Epithelial cell of esophagus (primary cell): Measurements from ENCODE around the gene THPO.
"Not testable (repeated sequence)": the region's sequence is repeated elsewhere in the genome, so short reads cannot be mapped to it uniquely, and the experiment has no call there.

Experiments used
- DNase-seq: peaks from one replicate; pipeline ENCODE4 v3.0.0; 2010; ENCODE audit warnings: low read depth
- H3K4me3 ChIP-seq: 2 replicates; pipeline ENCODE4 v1.5.1; 2011; ENCODE audit warnings: mild to moderate bottlenecking, low read length, control low read depth
- CTCF ChIP-seq: IDR thresholded peaks from 2 replicates; pipeline ENCODE4 v1.5.1; 2011; ENCODE audit warnings: low read depth, mild to moderate bottlenecking, low read length, control low read depth, inconsistent platforms; ENCODE audit not compliant: insufficient read depth; ENCODE audit errors: missing control alignments

THPO gene

GRCh38 chr3:184341925-184342324 is 36.1 kb downstream of the THPO start:
- DNase-seq: peak; percentile 90
- H3K4me3 ChIP-seq: no peak overlapping the region
- no peak for TF ChIP-seq CTCF

GRCh38 chr3:184339451-184340135 is 38.4 kb downstream of the THPO start:
- H3K4me3 ChIP-seq, DNase-seq: not testable (repeated sequence)

- H3K4me3 ChIP-seq: peak overlapping the region; percentile 25
- TF ChIP-seq CTCF: no peak
- peak; percentile 43 for DNase-seq
Measured at GRCh38 chr3:184339001-184339400, 39.0 kb downstream of the THPO start.

- peak overlapping the region; percentile 25 for H3K4me3 ChIP-seq
- DNase-seq: peak; percentile 72
- TF ChIP-seq CTCF: no peak
Measured at GRCh38 chr3:184338511-184338945, 39.5 kb downstream of the THPO start.

GRCh38 chr3:184337981-184338380 is 40.0 kb downstream of the THPO start:
- TF ChIP-seq CTCF: no peak
- H3K4me3 ChIP-seq: no peak overlapping the region
- DNase-seq: no peak

GRCh38 chr3:184337399-184337714 is 40.6 kb downstream of the THPO start, which contains the start of gene FAM131A:
FAM131A (plus strand) TSS chr3:184337600; CDS start chr3:184337631, 31 bp downstream.
- no peak for TF ChIP-seq CTCF
- peak within 1 kb of the TSS; percentile 75 for H3K4me3 ChIP-seq
- no peak for DNase-seq

- peak overlapping the region; percentile 75 for H3K4me3 ChIP-seq
- DNase-seq: peak; percentile 52
- TF ChIP-seq CTCF: no peak
Measured at GRCh38 chr3:184336547-184337398, 41.2 kb downstream of the THPO start.
